HepG2 (cell line): Measurements from ENCODE around the gene ZSWIM5.

Experiments used
- KDM1A ChIP-seq: IDR thresholded peaks from 2 replicates; pipeline ENCODE4 v1.6.1; 2016; ENCODE audit warnings: missing compliant biosample characterization
- MAFK ChIP-seq, 2 experiments: IDR thresholded peaks in 1 of 2; conservative IDR thresholded peaks in 1 of 2; 2 replicates each; pipeline ENCODE4 v1.6.1; 2011; ENCODE audit warnings: improper control_type of control experiment in 2 of 2, low read length in 2 of 2
- PHF8 ChIP-seq: sonication (generic); formaldehyde crosslinking; IDR thresholded peaks from 2 replicates; pipeline ENCODE4 v1.5.0; 2020; ENCODE audit warnings: missing genetic modification reagents
- SRF ChIP-seq: IDR thresholded peaks from 2 replicates; pipeline ENCODE4 v1.6.1; 2011; ENCODE audit warnings: mild to moderate bottlenecking, low read depth, low read length, moderate library complexity
- ZNF225 ChIP-seq: sonication (generic); formaldehyde crosslinking; IDR thresholded peaks from 2 replicates; pipeline ENCODE4 v1.4.0; 2020; ENCODE audit warnings: mild to moderate bottlenecking, missing genetic modification reagents
- ZNF644 ChIP-seq: IDR thresholded peaks from 2 replicates; pipeline ENCODE4 v1.6.1; 2016; ENCODE audit warnings: low read depth
- ZNF766 ChIP-seq: sonication (generic); formaldehyde crosslinking; IDR thresholded peaks from 2 replicates; pipeline ENCODE4 v1.5.0; 2020; ENCODE audit warnings: missing genetic modification reagents, borderline replicate concordance
- TF ChIP-seq, protein P1 (sequence below): sonication (generic); formaldehyde crosslinking; IDR thresholded peaks from 2 replicates; pipeline ENCODE4 v1.8.0; 2022; ENCODE audit warnings: mild to moderate bottlenecking, missing genetic modification reagents; ENCODE audit not compliant: insufficient replicate concordance

DNA sequence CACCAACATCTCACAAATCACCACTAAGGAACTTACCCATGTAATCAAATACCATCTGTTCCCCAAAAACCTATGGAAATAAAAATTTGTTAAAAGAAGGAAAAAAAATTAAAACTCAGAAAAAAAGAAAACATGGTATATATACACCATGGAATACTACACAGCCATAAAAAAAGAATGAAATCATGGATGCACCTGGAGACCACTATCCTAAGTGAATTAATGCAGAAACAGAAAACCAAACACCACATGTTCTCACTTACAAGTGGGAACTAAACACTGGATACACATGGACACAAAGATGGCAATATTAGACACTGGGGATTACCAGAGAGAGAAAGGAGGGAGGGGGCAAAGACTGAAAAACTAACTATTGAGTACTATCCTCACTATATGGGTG is 50.4 kb downstream of the ZSWIM5 start:
- TF ChIP-seq ZNF644 (no peak), PHF8 (CRISPR knock-in tag) (no peak), ZNF225 (CRISPR knock-in tag) (no peak), MAFK (conservative IDR thresholded peaks at IDR 0.05 in 1 of 2, IDR thresholded peaks at IDR 0.05 in 1 of 2; ENCODE audit: low read length in 2 of 2) (no peak), ZNF766 (CRISPR knock-in tag) (no peak), SRF (no peak), KDM1A (CRISPR knock-in tag) (no peak)
- TF ChIP-seq, protein P1, sequence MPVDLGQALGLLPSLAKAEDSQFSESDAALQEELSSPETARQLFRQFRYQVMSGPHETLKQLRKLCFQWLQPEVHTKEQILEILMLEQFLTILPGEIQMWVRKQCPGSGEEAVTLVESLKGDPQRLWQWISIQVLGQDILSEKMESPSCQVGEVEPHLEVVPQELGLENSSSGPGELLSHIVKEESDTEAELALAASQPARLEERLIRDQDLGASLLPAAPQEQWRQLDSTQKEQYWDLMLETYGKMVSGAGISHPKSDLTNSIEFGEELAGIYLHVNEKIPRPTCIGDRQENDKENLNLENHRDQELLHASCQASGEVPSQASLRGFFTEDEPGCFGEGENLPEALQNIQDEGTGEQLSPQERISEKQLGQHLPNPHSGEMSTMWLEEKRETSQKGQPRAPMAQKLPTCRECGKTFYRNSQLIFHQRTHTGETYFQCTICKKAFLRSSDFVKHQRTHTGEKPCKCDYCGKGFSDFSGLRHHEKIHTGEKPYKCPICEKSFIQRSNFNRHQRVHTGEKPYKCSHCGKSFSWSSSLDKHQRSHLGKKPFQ (CRISPR knock-in tag) = no peak
